ENCODE results near the gene PTGES.

PTGES gene

DNA sequence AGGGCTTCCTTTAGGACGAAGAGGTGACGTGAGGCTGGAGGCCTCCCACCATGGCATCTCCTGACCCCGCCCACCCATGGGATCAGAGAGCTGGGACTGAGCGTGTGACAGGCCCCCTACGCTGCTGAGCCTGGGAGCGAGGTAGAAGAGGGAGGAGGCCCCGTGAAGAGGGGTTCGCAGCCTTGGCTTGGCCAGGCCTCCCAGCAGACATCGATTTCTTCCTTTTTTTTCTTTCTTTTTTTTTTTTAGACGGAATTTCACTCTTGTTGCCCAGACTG, 39.5 kb downstream of the PTGES start:
- peak overlapping the region; percentile 92 for H3K9ac ChIP-seq (ENCODE audit: low read length)
- 88% methylated on average over 10 of the region's 10 CpGs for WGBS

DNA sequence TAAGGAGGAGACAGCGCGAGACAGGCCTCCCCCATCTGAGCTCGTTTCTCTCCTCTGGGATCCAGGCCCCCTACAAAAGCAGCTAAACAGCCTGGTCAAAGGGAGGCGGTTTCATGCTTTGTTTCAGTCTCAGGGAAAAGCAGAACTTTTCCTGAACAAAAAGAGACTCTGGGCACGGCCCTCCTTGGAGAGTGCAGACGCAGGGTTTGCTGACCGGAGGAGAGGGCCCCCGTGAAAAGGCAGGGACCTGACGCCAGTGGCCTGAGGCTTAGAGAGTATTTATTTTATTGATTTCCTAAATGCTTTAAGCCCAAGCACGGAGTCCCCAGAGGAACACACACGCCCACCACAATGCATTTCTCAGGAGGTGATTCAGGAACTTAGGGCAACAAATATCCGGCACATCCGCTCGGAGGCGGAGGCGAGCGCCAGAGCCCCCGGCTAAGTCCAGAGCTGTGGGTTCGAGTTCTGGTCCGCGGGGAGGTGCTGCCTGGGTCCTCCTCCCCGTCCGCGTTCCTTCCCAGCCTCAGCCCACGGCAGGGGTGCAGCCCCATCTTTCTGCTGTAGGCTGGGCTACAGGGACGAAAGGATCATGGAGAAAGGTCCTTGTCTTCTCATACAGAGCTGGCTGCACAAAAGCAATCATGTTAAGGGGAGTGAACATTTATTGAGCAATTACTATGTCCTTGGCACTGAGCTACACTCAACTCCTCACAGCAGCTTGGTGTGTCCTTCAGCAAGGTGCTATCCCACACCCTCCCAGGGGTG, 40.0 kb downstream of the PTGES start:
- Histone ChIP-seq H3K9ac (ENCODE audit: low read length) (peak overlapping the region; percentile 92), H3K4me3 (ENCODE audit: insufficient read depth in 1 of 2, low read depth in 1 of 2, low read length in 2 of 2) (peak overlapping the region in 1 of 2 experiments; percentile 48), H4K8ac (ENCODE audit: low read length) (peak overlapping the region; percentile 74), H3K23ac (ENCODE audit: low read length in 2 of 2) (no peak overlapping the region), H2BK12ac (ENCODE audit: low read length in 2 of 2) (peak overlapping the region; percentile 49 to 90), H2BK5ac (ENCODE audit: low read depth, low read length, poor library complexity, severe bottlenecking) (no peak overlapping the region), H3K79me1 (replicated peaks; ENCODE audit: low read length, poor library complexity, severe bottlenecking) (no peaks in the 10 kb centered on the region), H3K4me1 (ENCODE audit: control insufficient read depth, insufficient read depth, low read depth, low read length) (peaks cover 25% of the 10 kb centered on the region), H3K18ac (ENCODE audit: low read depth in 1 of 2, low read length in 2 of 2) (peak overlapping the region; percentile 41 to 87), H4K91ac (ENCODE audit: low read length) (peak overlapping the region; percentile 95), H3K4me2 (ENCODE audit: low read length, poor library complexity, severe bottlenecking) (no peak overlapping the region), H2AFZ (ENCODE audit: low read depth, low read length) (no peak overlapping the region), H3K27me3 (ENCODE audit: control insufficient read depth in 1 of 2, insufficient read depth in 1 of 2, low read length in 2 of 2) (peaks cover 0 to 6% of the 10 kb centered on the region in 2 experiments), H3K36me3 (ENCODE audit: control insufficient read depth in 1 of 2, insufficient read depth in 2 of 2, low read depth in 1 of 2, low read length in 2 of 2) (peaks cover 0 to 3% of the 10 kb centered on the region in 2 experiments), H2BK120ac (ENCODE audit: low read depth, low read length) (no peak overlapping the region), H3K14ac (ENCODE audit: low read length in 2 of 2) (peak overlapping the region in 1 of 2 experiments; percentile 63), H3K9me3 (ENCODE audit: control insufficient read depth, low read length) (no peaks in the 10 kb centered on the region), H2AK5ac (ENCODE audit: low read length, severe bottlenecking) (no peak overlapping the region), H3K27ac (ENCODE audit: low read length, poor library complexity, severe bottlenecking) (no peak overlapping the region), H2BK15ac (ENCODE audit: low read depth, poor library complexity, severe bottlenecking) (no peak overlapping the region), H3K4ac (ENCODE audit: low read depth in 1 of 2, low read length in 2 of 2) (peak overlapping the region; percentile 17 to 76)
- 60% methylated on average over 25 of the region's 26 CpGs for WGBS
- DNase-seq = peak; percentile 85

More for the DNA sequence above, 39.5 kb downstream of the PTGES start:
- Histone ChIP-seq H3K18ac (ENCODE audit: low read depth in 1 of 2, low read length in 2 of 2) (peak overlapping the region; percentile 41 to 80), H3K23ac (ENCODE audit: low read length in 2 of 2) (no peak overlapping the region), H3K27ac (ENCODE audit: low read length, poor library complexity, severe bottlenecking) (no peak overlapping the region), H2BK120ac (ENCODE audit: low read depth, low read length) (peak overlapping the region; percentile 71), H3K14ac (ENCODE audit: low read length in 2 of 2) (peak overlapping the region in 1 of 2 experiments; percentile 63), H3K4me2 (ENCODE audit: low read length, poor library complexity, severe bottlenecking) (no peak overlapping the region), H2BK15ac (ENCODE audit: low read depth, poor library complexity, severe bottlenecking) (no peak overlapping the region), H3K27me3 (ENCODE audit: control insufficient read depth in 1 of 2, insufficient read depth in 1 of 2, low read length in 2 of 2) (peaks cover 0 to 9% of the 10 kb centered on the region in 2 experiments), H4K8ac (ENCODE audit: low read length) (peak overlapping the region; percentile 74), H2BK12ac (ENCODE audit: low read length in 2 of 2) (peak overlapping the region; percentile 49 to 90), H2BK5ac (ENCODE audit: low read depth, low read length, poor library complexity, severe bottlenecking) (no peak overlapping the region), H3K79me1 (replicated peaks; ENCODE audit: low read length, poor library complexity, severe bottlenecking) (no peaks in the 10 kb centered on the region), H3K9me3 (ENCODE audit: control insufficient read depth, low read length) (no peaks in the 10 kb centered on the region), H2AK5ac (ENCODE audit: low read length, severe bottlenecking) (no peak overlapping the region), H3K4me1 (ENCODE audit: control insufficient read depth, insufficient read depth, low read depth, low read length) (peaks cover 25% of the 10 kb centered on the region), H2AFZ (ENCODE audit: low read depth, low read length) (no peak overlapping the region), H3K4me3 (ENCODE audit: insufficient read depth in 1 of 2, low read depth in 1 of 2, low read length in 2 of 2) (peak overlapping the region in 1 of 2 experiments; percentile 14), H4K91ac (ENCODE audit: low read length) (peak overlapping the region; percentile 95), H3K4ac (ENCODE audit: low read depth in 1 of 2, low read length in 2 of 2) (peak overlapping the region; percentile 15 to 76), H3K36me3 (ENCODE audit: control insufficient read depth in 1 of 2, insufficient read depth in 2 of 2, low read depth in 1 of 2, low read length in 2 of 2) (peaks cover 0 to 3% of the 10 kb centered on the region in 2 experiments)
- DNase-seq = no peak

GRCh38 chr9:129710169-129710453, 42.7 kb downstream of the PTGES start:
- Histone ChIP-seq H3K4me3 (ENCODE audit: insufficient read depth in 1 of 2, low read depth in 1 of 2, low read length in 2 of 2) (no peak overlapping the region), H3K27ac (ENCODE audit: low read length, poor library complexity, severe bottlenecking) (no peak overlapping the region), H4K91ac (ENCODE audit: low read length) (peak overlapping the region; percentile 49), H2BK12ac (ENCODE audit: low read length in 2 of 2) (peak overlapping the region; percentile 18 to 27), H4K8ac (ENCODE audit: low read length) (peak overlapping the region; percentile 62), H3K4me1 (ENCODE audit: control insufficient read depth, insufficient read depth, low read depth, low read length) (peaks cover 25% of the 10 kb centered on the region), H2AK5ac (ENCODE audit: low read length, severe bottlenecking) (peak overlapping the region; percentile 69), H2BK15ac (ENCODE audit: low read depth, poor library complexity, severe bottlenecking) (no peak overlapping the region), H3K4me2 (ENCODE audit: low read length, poor library complexity, severe bottlenecking) (no peak overlapping the region), H3K9me3 (ENCODE audit: control insufficient read depth, low read length) (no peaks in the 10 kb centered on the region), H3K9ac (ENCODE audit: low read length) (no peak overlapping the region), H2BK120ac (ENCODE audit: low read depth, low read length) (no peak overlapping the region), H2AFZ (ENCODE audit: low read depth, low read length) (no peak overlapping the region), H3K23ac (ENCODE audit: low read length in 2 of 2) (no peak overlapping the region), H3K36me3 (ENCODE audit: control insufficient read depth in 1 of 2, insufficient read depth in 2 of 2, low read depth in 1 of 2, low read length in 2 of 2) (peaks cover 0 to 3% of the 10 kb centered on the region in 2 experiments), H3K18ac (ENCODE audit: low read depth in 1 of 2, low read length in 2 of 2) (peak overlapping the region in 1 of 2 experiments; percentile 73), H3K4ac (ENCODE audit: low read depth in 1 of 2, low read length in 2 of 2) (no peak overlapping the region), H2BK5ac (ENCODE audit: low read depth, low read length, poor library complexity, severe bottlenecking) (no peak overlapping the region), H3K27me3 (ENCODE audit: control insufficient read depth in 1 of 2, insufficient read depth in 1 of 2, low read length in 2 of 2) (no peaks in the 10 kb centered on the region), H3K79me1 (replicated peaks; ENCODE audit: low read length, poor library complexity, severe bottlenecking) (no peaks in the 10 kb centered on the region), H3K14ac (ENCODE audit: low read length in 2 of 2) (peak overlapping the region in 1 of 2 experiments; percentile 1)
- no peak for DNase-seq
- whole genome bisulfite sequencing = 93% methylated on average over 3 of the region's 3 CpGs

- H3K18ac ChIP-seq (ENCODE audit: low read depth in 1 of 2, low read length in 2 of 2) = peak overlapping the region in 1 of 2 experiments; percentile 73
- H2AFZ ChIP-seq (ENCODE audit: low read depth, low read length) = no peak overlapping the region
- 90% methylated on average over 16 of the region's 17 CpGs for WGBS
Observed at GRCh38 chr9:129709438-129710168, 43.2 kb downstream of the PTGES start.

More at GRCh38 chr9:129709438-129710168, 43.2 kb downstream of the PTGES start:
- Histone ChIP-seq H2BK120ac (ENCODE audit: low read depth, low read length) (no peak overlapping the region), H3K14ac (ENCODE audit: low read length in 2 of 2) (no peak overlapping the region), H3K9ac (ENCODE audit: low read length) (no peak overlapping the region), H2BK5ac (ENCODE audit: low read depth, low read length, poor library complexity, severe bottlenecking) (no peak overlapping the region), H3K4me1 (ENCODE audit: control insufficient read depth, insufficient read depth, low read depth, low read length) (peaks cover 25% of the 10 kb centered on the region), H3K4me2 (ENCODE audit: low read length, poor library complexity, severe bottlenecking) (no peak overlapping the region), H4K8ac (ENCODE audit: low read length) (peak overlapping the region; percentile 62), H3K9me3 (ENCODE audit: control insufficient read depth, low read length) (no peaks in the 10 kb centered on the region), H4K91ac (ENCODE audit: low read length) (peak overlapping the region; percentile 49), H3K36me3 (ENCODE audit: control insufficient read depth in 1 of 2, insufficient read depth in 2 of 2, low read depth in 1 of 2, low read length in 2 of 2) (peaks cover 0 to 3% of the 10 kb centered on the region in 2 experiments), H3K4ac (ENCODE audit: low read depth in 1 of 2, low read length in 2 of 2) (no peak overlapping the region), H3K23ac (ENCODE audit: low read length in 2 of 2) (no peak overlapping the region), H3K4me3 (ENCODE audit: insufficient read depth in 1 of 2, low read depth in 1 of 2, low read length in 2 of 2) (no peak overlapping the region), H3K27ac (ENCODE audit: low read length, poor library complexity, severe bottlenecking) (no peak overlapping the region), H2AK5ac (ENCODE audit: low read length, severe bottlenecking) (peak overlapping the region; percentile 69), H3K79me1 (replicated peaks; ENCODE audit: low read length, poor library complexity, severe bottlenecking) (no peaks in the 10 kb centered on the region), H2BK12ac (ENCODE audit: low read length in 2 of 2) (peak overlapping the region; percentile 18 to 27), H2BK15ac (ENCODE audit: low read depth, poor library complexity, severe bottlenecking) (peak overlapping the region; percentile 44), H3K27me3 (ENCODE audit: control insufficient read depth in 1 of 2, insufficient read depth in 1 of 2, low read length in 2 of 2) (peaks cover 0 to 2% of the 10 kb centered on the region in 2 experiments)
- DNase-seq = no peak

Measured in mesenchymal stem cell (in vitro differentiated cells and primary cell).